Tibial nerve (tissue), 3 donors: ENCODE results near the gene RNF166.

Experiments used
- CTCF ChIP-seq, 5 experiments: fragments of 200-600 bp in 3 of 5; fragments of 450-650 bp in 2 of 5; sonication (generic) in 3 of 5; IDR thresholded peaks; one replicate each; pipeline ENCODE4 v1.5.1; 2016 to 2019; ENCODE audit warnings: antibody characterized with exemption in 5 of 5, mild to moderate bottlenecking in 3 of 5, moderate library complexity in 2 of 5
- POLR2A ChIP-seq, 2 donors: fragments of 450-650 bp; IDR thresholded peaks; one replicate each; pipeline ENCODE4 v1.6.1; 2017; ENCODE audit warnings: antibody characterized with exemption in 2 of 2, mild to moderate bottlenecking in 2 of 2, moderate library complexity in 2 of 2

GRCh38 chr16:88681084-88681680, 25.0 kb downstream of the RNF166 start:
- peak in 1 of 5 experiments; percentile 52 for TF ChIP-seq CTCF (IDR thresholded peaks at IDR 0.05)
- no peak for TF ChIP-seq POLR2A (IDR thresholded peaks at IDR 0.05)
